Measurements from ENCODE around the gene KREMEN1. TPM values are rescaled to one million over a fixed set of nuclear protein-coding genes. Genes with fewer than 3 reads are reported as not detected.
A peak's percentile ranks its signal among the peaks of the same experiment; 100 is the strongest.

Gene KREMEN1
- total RNA-seq, 1 experiment from 2014 or later = 31.9 TPM

GRCh38 chr22:29043906-29044575 lies 28.8 kb upstream of the KREMEN1 start:
- Histone ChIP-seq H3K79me2 (ENCODE audit: insufficient read depth, low read length) (peaks cover 11% of the 10 kb centered on the region; the same call in 1 of the 2 replicates), H3K4me1 (ENCODE audit: control insufficient read depth in 1 of 2, insufficient read depth in 2 of 2, low read length in 2 of 2) (peaks cover 14 to 21% of the 10 kb centered on the region in 2 experiments), H3K4me2 (ENCODE audit: low read length) (no peak overlapping the region), H3K27me3 (ENCODE audit: insufficient read depth, low read length) (no peaks in the 10 kb centered on the region), H3K4me3 (replicated peaks in 1 of 2; ENCODE audit: low read depth in 1 of 2, low read length in 2 of 2) (no peak overlapping the region), H3K9me3 (ENCODE audit: control insufficient read depth in 1 of 2, insufficient read depth in 1 of 2, low read depth in 1 of 2, low read length in 2 of 2) (no peaks in the 10 kb centered on the region), H3K36me3 (ENCODE audit: control insufficient read depth in 1 of 2, insufficient read depth in 2 of 2, low read length in 2 of 2) (peaks cover 10 to 26% of the 10 kb centered on the region in 2 experiments; a peak in 3 of 4 replicates), H3K9ac (ENCODE audit: low read length) (no peak overlapping the region), H3K27ac (ENCODE audit: low read depth, low read length) (no peak overlapping the region), H3K9me2 (ENCODE audit: insufficient read depth) (no peaks in the 10 kb centered on the region), H4K20me1 (ENCODE audit: insufficient read depth) (no peaks in the 10 kb centered on the region), H2AFZ (ENCODE audit: low read depth, low read length, poor library complexity, severe bottlenecking) (no peak overlapping the region)
- ChIA-PET POLR2A (no interaction called here), CTCF (interaction anchor here (1.5 kb wide), 1 partner anchor 188 kb away, joined by 4 read pairs; no protein-coding TSS in a partner anchor), RAD21 (ENCODE audit: low non-redundant PET in 1 of 2, low total read pairs in 2 of 2, uncharacterized antibody in 2 of 2, unreplicated experiment in 2 of 2) (no interaction called here)
- TSS peak; percentile 20 for BruUV-seq (replicated peaks)
- TF ChIP-seq ZFX (IDR thresholded peaks at IDR 0.05) = no peak
- TF ChIP-seq CTCF (IDR thresholded peaks at IDR 0.05 in 2 of 3, conservative IDR thresholded peaks at IDR 0.05 in 1 of 3; ENCODE audit: borderline replicate concordance in 1 of 3, insufficient read depth in 1 of 3, low read depth in 2 of 3, low read length in 2 of 3) = no peak
- TF ChIP-seq JUND (IDR thresholded peaks at IDR 0.05) = no peak
- TF ChIP-seq EZH2phosphoT487 (IDR thresholded peaks at IDR 0.05; ENCODE audit: borderline replicate concordance) = no peak
- no peak for TF ChIP-seq REST (IDR thresholded peaks at IDR 0.05; ENCODE audit: low read depth)
- no peak for TF ChIP-seq ELF1 (IDR thresholded peaks at IDR 0.05; ENCODE audit: borderline replicate concordance, low read depth)
- no peak for TF ChIP-seq ZNF274 (IDR thresholded peaks at IDR 0.05; ENCODE audit: low read depth, low read length)
- TF ChIP-seq POLR2A (IDR thresholded peaks at IDR 0.05; ENCODE audit: borderline replicate concordance, extremely low read depth, insufficient read depth, insufficient read length) = no peak
- TF ChIP-seq CEBPB (IDR thresholded peaks at IDR 0.05; ENCODE audit: low read depth) = no peak
- TF ChIP-seq EGR1 (IDR thresholded peaks at IDR 0.05; ENCODE audit: low read depth) = no peak
- TF ChIP-seq SP1 (IDR thresholded peaks at IDR 0.05; ENCODE audit: low read depth) = no peak
- no peak for TF ChIP-seq CBX3 (IDR thresholded peaks at IDR 0.05; ENCODE audit: low read depth)
- TF ChIP-seq ATF3 (IDR thresholded peaks at IDR 0.05) = no peak
- no peak for TF ChIP-seq POLR2AphosphoS5 (IDR thresholded peaks at IDR 0.05; ENCODE audit: low read depth, low read length)
- TF ChIP-seq TCF7L2 (IDR thresholded peaks at IDR 0.05; ENCODE audit: borderline replicate concordance, extremely low read depth, insufficient read depth, insufficient read length) = no peak
- TF ChIP-seq ZBTB33 (IDR thresholded peaks at IDR 0.05; ENCODE audit: extremely low read depth, insufficient replicate concordance, low read length) = no peak
- no peak for TF ChIP-seq SRF (IDR thresholded peaks at IDR 0.05; ENCODE audit: low read depth)
- no peak for TF ChIP-seq FOSL1 (IDR thresholded peaks at IDR 0.05; ENCODE audit: low read depth)
- TF ChIP-seq RAD21 (IDR thresholded peaks at IDR 0.05; ENCODE audit: low read depth) = no peak
- no peak for ATAC-seq
- DNase-seq (ENCODE audit: low read depth, low spot score) = no peak
- intact Hi-C loops (cut with micrococcal nuclease) = loop anchor here (5.0 to 10.0 kb wide), 2 partner anchors 201 to 252 kb away; no protein-coding TSS in a partner anchor
